ENCODE data around the gene LRRC1. TPM values are rescaled to one million over a fixed set of nuclear protein-coding genes. Genes with fewer than 3 reads are reported as not detected.

LRRC1 gene
- total and polyA plus RNA-seq, 2 of the 8 experiments (the other 6 are each of a cell fraction or from before 2014, with no cell fraction given), result 6.7 to 15.9 TPM

DNA sequence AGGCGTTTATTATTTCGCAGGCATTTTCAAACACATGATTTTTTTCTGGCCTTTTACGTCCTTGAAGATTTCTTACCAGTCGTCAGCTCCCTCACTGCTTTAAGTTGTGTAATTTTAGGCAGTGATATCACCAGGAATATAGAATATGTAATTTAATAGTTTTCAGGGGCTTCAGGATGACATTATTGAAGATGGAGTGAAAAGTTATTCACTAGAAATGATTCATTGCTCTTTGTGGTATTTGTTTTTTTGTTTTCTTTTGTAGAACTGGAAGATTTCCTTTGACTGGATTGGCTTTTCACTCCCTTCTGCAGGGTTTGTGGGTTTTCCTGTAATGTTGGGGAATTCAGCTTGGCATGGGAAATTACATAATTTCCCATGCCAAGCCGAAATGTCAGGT, 2.0 kb downstream of the LRRC1 start:
- Histone ChIP-seq H4K91ac (replicated peaks; ENCODE audit: insufficient read length, low read length) (no peak overlapping the region), H3K23ac (ENCODE audit: insufficient read length) (no peak overlapping the region), H2AFZ (ENCODE audit: low read length) (no peak overlapping the region), H3K4ac (replicated peaks; ENCODE audit: insufficient read length, low read depth, low read length) (no peak overlapping the region), H3K18ac (ENCODE audit: extremely low read depth, low read length) (no peak overlapping the region), H3K23me2 (ENCODE audit: low read depth, low read length) (peaks cover 25% of the 10 kb centered on the region), H3K79me1 (ENCODE audit: low read depth, low read length) (peaks cover 12% of the 10 kb centered on the region), H3K4me3 (ENCODE audit: extremely low read depth in 1 of 4, insufficient read depth in 2 of 4, low read depth in 3 of 4, low read length in 4 of 4) (peak overlapping the region in 1 of 4 experiments; percentile 88; a peak in 2 of 8 replicates), H2BK5ac (ENCODE audit: low read depth, low read length) (no peak overlapping the region), H3K36me3 (ENCODE audit: control insufficient read depth in 2 of 4, insufficient read depth in 4 of 4, low read length in 3 of 4) (no peaks in the 10 kb centered on the region), H2BK20ac (ENCODE audit: low read length) (no peak overlapping the region), H3K4me1 (replicated peaks in 1 of 4; ENCODE audit: control insufficient read depth in 3 of 4, insufficient read depth in 4 of 4, low read length in 3 of 4) (peaks cover 0 to 6% (median 3%) of the 10 kb centered on the region in 4 experiments; a peak in 5 of 7 replicates), H4K5ac (ENCODE audit: insufficient read length, low read depth, low read length) (no peak overlapping the region), H3K27ac (ENCODE audit: low read depth, low read length) (no peak overlapping the region), H2AK5ac (ENCODE audit: low read depth, low read length) (no peak overlapping the region), H3K9ac (replicated peaks in 1 of 4; ENCODE audit: extremely low read depth in 1 of 4, low read depth in 3 of 4, low read length in 3 of 4) (no peak overlapping the region; a peak in 1 of 7 replicates), H2BK12ac (ENCODE audit: low read depth, low read length) (no peak overlapping the region), H2BK120ac (replicated peaks; ENCODE audit: low read depth, low read length) (no peak overlapping the region), H2BK15ac (ENCODE audit: low read length) (no peak overlapping the region), H3K4me2 (ENCODE audit: insufficient read depth in 1 of 2, low read depth in 2 of 2, low read length in 2 of 2) (peak overlapping the region in 1 of 2 experiments; percentile 99; a peak in 1 of 4 replicates), H3K14ac (ENCODE audit: insufficient read length) (no peak overlapping the region), H3K56ac (replicated peaks; ENCODE audit: insufficient read length, low read depth, low read length) (no peak overlapping the region), H3K9me3 (ENCODE audit: insufficient read depth in 2 of 2, low read depth in 1 of 2, low read length in 1 of 2) (no peaks in the 10 kb centered on the region), H3K27me3 (replicated peaks in 1 of 4; ENCODE audit: control insufficient read depth in 3 of 4, extremely low read depth in 1 of 4, insufficient read depth in 3 of 4, low read length in 3 of 4) (peaks cover 0 to 6% (median 2%) of the 10 kb centered on the region in 4 experiments; a peak in 3 of 7 replicates), H4K20me1 (replicated peaks in 1 of 2; ENCODE audit: control insufficient read depth in 1 of 2, insufficient read depth in 2 of 2, low read length in 2 of 2) (peaks cover 1 to 5% of the 10 kb centered on the region in 2 experiments), H3K79me2 (ENCODE audit: control insufficient read depth in 1 of 2, insufficient read depth in 2 of 2, low read length in 2 of 2) (peaks cover 0 to 45% of the 10 kb centered on the region in 2 experiments), H4K8ac (ENCODE audit: extremely low read depth, insufficient read depth, low read length) (no peak overlapping the region)
- 93% methylated on average over 5 of the region's 5 CpGs; no CpG with 5 or more reads in 1 of the 2 experiments for WGBS, 2 experiments (ENCODE audit: extremely low coverage in 1 of 2, insufficient coverage in 1 of 2, insufficient read length in 1 of 2, insufficient replicate concordance in 2 of 2, low coverage in 1 of 2, low lambda C conversion rate in 2 of 2, missing lambda C conversion rate in 1 of 2)
- DNase-seq (ENCODE audit: low read depth in 1 of 2, low spot score in 2 of 2) (no peak), FAIRE-seq (no peak)
- CTCF ChIA-PET (ENCODE audit: partially characterized antibody), result interaction anchor here (0.9 to 6.1 kb wide), 8 partner anchors 9 to 161 kb away, joined by 3 to 52 read pairs (median 4); no protein-coding TSS in a partner anchor
- POLR2A ChIA-PET (ENCODE audit: partially characterized antibody), result no interaction called here
- TF ChIP-seq YY1 (IDR thresholded peaks at IDR 0.05; ENCODE audit: low read depth, low read length) (no peak), RNF2 (IDR thresholded peaks at IDR 0.05; ENCODE audit: borderline replicate concordance, low read depth, low read length, missing control alignments, poor library complexity, severe bottlenecking) (no peak), KDM4A (IDR thresholded peaks at IDR 0.05; ENCODE audit: low read depth, low read length, severe bottlenecking) (no peak), CHD1 (IDR thresholded peaks at IDR 0.05; ENCODE audit: low read depth, low read length) (no peak), SIRT6 (IDR thresholded peaks at IDR 0.05; ENCODE audit: low read length) (no peak), TAF1 (IDR thresholded peaks at IDR 0.05; ENCODE audit: low read depth, low read length) (no peak), EGR1 (IDR thresholded peaks at IDR 0.05; ENCODE audit: borderline replicate concordance, low read depth, low read length) (no peak), RBBP5 (IDR thresholded peaks at IDR 0.05; ENCODE audit: borderline replicate concordance, low read depth, low read length) (no peak), SAP30 (IDR thresholded peaks at IDR 0.05; ENCODE audit: insufficient read depth, insufficient replicate concordance, low read length) (no peak), CTBP2 (IDR thresholded peaks at IDR 0.05; ENCODE audit: borderline replicate concordance, insufficient read depth, insufficient read length, low read length) (no peak), TAF7 (optimal IDR thresholded peaks at IDR 0.05; ENCODE audit: borderline replicate concordance, low read depth, low read length) (no peak), E2F6 (IDR thresholded peaks at IDR 0.05) (no peak), HDAC6 (IDR thresholded peaks at IDR 0.05; ENCODE audit: low read depth, low read length) (no peak)
